ENCODE data around the gene CPTP.

Gene CPTP

GRCh38 chr1:1374929-1375662, 50.5 kb downstream of the CPTP start, which contains the start of gene AURKAIP1:
TSS of gene AURKAIP1 (minus strand) at chr1:1375207. CDS start at chr1:1374756, 451 bp downstream.
- Histone ChIP-seq H3K27me3 (no peaks in the 10 kb centered on the region), H3K27ac (peak within 1 kb of the TSS; percentile 89), H3K9me3 (no peaks in the 10 kb centered on the region), H3K4me1 (ENCODE audit: control insufficient read depth in 1 of 2, insufficient read depth in 1 of 2, low read depth in 1 of 2, low read length in 1 of 2) (peaks cover 20 to 28% of the 10 kb centered on the region in 2 experiments), H3K36me3 (peaks cover 20% of the 10 kb centered on the region), H3K4me3 (ENCODE audit: low read depth in 1 of 2, low read length in 1 of 2) (peak within 1 kb of the TSS; percentile 92 to 93)
- TF ChIP-seq CTCF (IDR thresholded peaks at IDR 0.05), result peak; percentile 59

GRCh38 chr1:1376551-1377226, 52.1 kb downstream of the CPTP start:
- Histone ChIP-seq H3K27ac (peak overlapping the region; percentile 89), H3K27me3 (no peaks in the 10 kb centered on the region), H3K9me3 (no peaks in the 10 kb centered on the region), H3K36me3 (peaks cover 24% of the 10 kb centered on the region), H3K4me3 (ENCODE audit: low read depth in 1 of 2, low read length in 1 of 2) (no peak overlapping the region), H3K4me1 (ENCODE audit: control insufficient read depth in 1 of 2, insufficient read depth in 1 of 2, low read depth in 1 of 2, low read length in 1 of 2) (peaks cover 17 to 23% of the 10 kb centered on the region in 2 experiments)
- no peak for TF ChIP-seq CTCF (IDR thresholded peaks at IDR 0.05)

GRCh38 chr1:1377540-1378205, 53.1 kb downstream of the CPTP start:
- Histone ChIP-seq H3K4me1 (ENCODE audit: control insufficient read depth in 1 of 2, insufficient read depth in 1 of 2, low read depth in 1 of 2, low read length in 1 of 2) (peaks cover 10 to 14% of the 10 kb centered on the region in 2 experiments), H3K36me3 (peaks cover 24% of the 10 kb centered on the region), H3K27ac (no peak overlapping the region), H3K9me3 (no peaks in the 10 kb centered on the region), H3K4me3 (ENCODE audit: low read depth in 1 of 2, low read length in 1 of 2) (no peak overlapping the region), H3K27me3 (no peaks in the 10 kb centered on the region)
- TF ChIP-seq CTCF (IDR thresholded peaks at IDR 0.05), result no peak
